GM12878 (cell line): ENCODE results near the gene VAV2. TPM values are rescaled to one million over a fixed set of nuclear protein-coding genes. Genes with fewer than 3 reads are reported as not detected.
A peak's percentile ranks its signal among the peaks of the same experiment; 100 is the strongest.

Experiments used
- BCL3 ChIP-seq: IDR thresholded peaks from 2 replicates; pipeline ENCODE4 v1.6.1; 2011; ENCODE audit warnings: borderline replicate concordance, low read depth, mild to moderate bottlenecking, moderate library complexity, low read length; ENCODE audit not compliant: insufficient read depth, poor library complexity, severe bottlenecking
- BHLHE40 ChIP-seq, 2 experiments: fragments of 450-650 bp in 1 of 2; IDR thresholded peaks; 2 replicates each; pipeline ENCODE4 v1.6.1; 2011 to 2017; ENCODE audit warnings: low read depth in 2 of 2, borderline replicate concordance in 1 of 2, improper control_type of control experiment in 1 of 2, low read length in 1 of 2, mild to moderate bottlenecking in 1 of 2
- CBFB ChIP-seq: IDR thresholded peaks from 2 replicates; pipeline ENCODE4 v1.6.1; 2016; ENCODE audit warnings: antibody characterized with exemption, low read depth
- ESRRA ChIP-seq: IDR thresholded peaks from 2 replicates; pipeline ENCODE4 v1.6.1; 2012; ENCODE audit warnings: mild to moderate bottlenecking, low read length, improper control_type of control experiment
- GABPA ChIP-seq: IDR thresholded peaks from 2 replicates; pipeline ENCODE4 v1.6.1; 2014; ENCODE audit warnings: antibody characterized with exemption, low read depth, mild to moderate bottlenecking, inconsistent platforms
- HDAC6 ChIP-seq: fragments of 200-600 bp; sonication (generic); IDR thresholded peaks from one replicate; pipeline ENCODE4 v1.8.0; 2017; ENCODE audit warnings: antibody characterized with exemption; ENCODE audit not compliant: unreplicated experiment
- HDGF ChIP-seq: fragments of 450-650 bp; IDR thresholded peaks from 2 replicates; pipeline ENCODE4 v1.6.1; 2016; ENCODE audit warnings: antibody characterized with exemption
- IKZF1 ChIP-seq: fragments of 450-650 bp; conservative IDR thresholded peaks from 2 replicates; pipeline ENCODE4 v1.6.1; 2017; ENCODE audit warnings: antibody characterized with exemption, mild to moderate bottlenecking
- IKZF2 ChIP-seq, 2 experiments: fragments of 450-650 bp; IDR thresholded peaks; 2 replicates each; pipeline ENCODE4 v1.6.1; 2017; ENCODE audit warnings: mild to moderate bottlenecking in 2 of 2, moderate library complexity in 2 of 2
- IRF3 ChIP-seq: fragments of 450-650 bp; IDR thresholded peaks from 2 replicates; pipeline ENCODE4 v1.6.1; 2014; ENCODE audit warnings: mild to moderate bottlenecking
- LARP7 ChIP-seq: fragments of 450-650 bp; IDR thresholded peaks from 2 replicates; pipeline ENCODE4 v1.6.1; 2017; ENCODE audit warnings: mild to moderate bottlenecking
- NFYB ChIP-seq: IDR thresholded peaks from 2 replicates; pipeline ENCODE4 v1.6.1; 2011; ENCODE audit warnings: low read depth, mild to moderate bottlenecking, low read length, improper control_type of control experiment, moderate library complexity; ENCODE audit not compliant: insufficient read depth
- NRF1 ChIP-seq: conservative IDR thresholded peaks from 2 replicates; pipeline ENCODE4 v1.6.1; 2011; ENCODE audit warnings: mild to moderate bottlenecking, low read depth, low read length, improper control_type of control experiment
- POLR2A ChIP-seq: IDR thresholded peaks from 2 replicates; pipeline ENCODE4 v1.6.1; 2011; ENCODE audit warnings: low read depth, mild to moderate bottlenecking, low read length
- SP1 ChIP-seq: IDR thresholded peaks from one replicate; pipeline ENCODE4 v1.6.1; 2011; ENCODE audit warnings: low read depth, low read length
- TBL1XR1 ChIP-seq: IDR thresholded peaks from 2 replicates; pipeline ENCODE4 v1.6.1; 2012; ENCODE audit warnings: low read depth, low read length, improper control_type of control experiment
- USF1 ChIP-seq: IDR thresholded peaks from 2 replicates; pipeline ENCODE4 v1.6.1; 2011; ENCODE audit warnings: borderline replicate concordance, low read depth, mild to moderate bottlenecking, moderate library complexity, mixed read lengths, low read length; ENCODE audit not compliant: insufficient read depth; ENCODE audit errors: extremely low read length
- ZNF217 ChIP-seq: fragments of 450-650 bp; IDR thresholded peaks from 2 replicates; pipeline ENCODE4 v1.6.1; 2017; ENCODE audit warnings: antibody characterized with exemption, mild to moderate bottlenecking
- polyA plus RNA-seq, 11 experiments: library from polyadenylated mRNA; depleted of rRNA in 4 of 11; unstranded in 6 of 11; stranded (reverse) in 5 of 11; fragments of >200 nt; fragmentation: Nextera tagmentation in 4 of 11; fragmentation: Illumina TruSeq in 1 of 11; extraction: Ambion mirVana in 4 of 11; extraction: Trizol in 1 of 11; gene quantifications; 1 replicate in 1 of 11; 2 replicates in 10 of 11; pipeline versions ENCODE4 v1.2.1 to v1.2.3, GENCODE V29; 2011 to 2016; ENCODE audit warnings: inconsistent platforms in 2 of 11, missing spikeins in 2 of 11, low read depth in 1 of 11
- total RNA-seq, 4 experiments: library from RNA; depleted of rRNA in 3 of 4; stranded (reverse); fragments of >200 nt in 3 of 4; fragmentation: Illumina TruSeq in 1 of 4; extraction: Trizol in 1 of 4; gene quantifications; 2 replicates each; pipeline versions ENCODE4 v1.2.1 to v1.2.3, GENCODE V29; 2013 to 2021
- TF ChIP-seq, protein P1 (sequence below): fragments of 450-650 bp; IDR thresholded peaks from 2 replicates; pipeline ENCODE4 v1.6.1; 2018; ENCODE audit warnings: mild to moderate bottlenecking, low read depth, moderate library complexity; ENCODE audit not compliant: partially characterized antibody
- TF ChIP-seq, protein P2 (sequence below): fragments of 450-650 bp; IDR thresholded peaks from 2 replicates; pipeline ENCODE4 v1.6.1; 2016; ENCODE audit warnings: mild to moderate bottlenecking, moderate library complexity, borderline replicate concordance

Gene VAV2
- total and polyA plus RNA-seq, 10 of the 15 experiments (the other 5 are each of a cell fraction or from before 2014, with no cell fraction given): 0.13 to 43.9 (median 16.9) TPM

GRCh38 chr9:133822430-133823065 is 169.6 kb downstream of the VAV2 start (continued):
- TF ChIP-seq IKZF1: peak; percentile 35; the same call in 1 of the 2 replicates
- TF ChIP-seq, protein P1, sequence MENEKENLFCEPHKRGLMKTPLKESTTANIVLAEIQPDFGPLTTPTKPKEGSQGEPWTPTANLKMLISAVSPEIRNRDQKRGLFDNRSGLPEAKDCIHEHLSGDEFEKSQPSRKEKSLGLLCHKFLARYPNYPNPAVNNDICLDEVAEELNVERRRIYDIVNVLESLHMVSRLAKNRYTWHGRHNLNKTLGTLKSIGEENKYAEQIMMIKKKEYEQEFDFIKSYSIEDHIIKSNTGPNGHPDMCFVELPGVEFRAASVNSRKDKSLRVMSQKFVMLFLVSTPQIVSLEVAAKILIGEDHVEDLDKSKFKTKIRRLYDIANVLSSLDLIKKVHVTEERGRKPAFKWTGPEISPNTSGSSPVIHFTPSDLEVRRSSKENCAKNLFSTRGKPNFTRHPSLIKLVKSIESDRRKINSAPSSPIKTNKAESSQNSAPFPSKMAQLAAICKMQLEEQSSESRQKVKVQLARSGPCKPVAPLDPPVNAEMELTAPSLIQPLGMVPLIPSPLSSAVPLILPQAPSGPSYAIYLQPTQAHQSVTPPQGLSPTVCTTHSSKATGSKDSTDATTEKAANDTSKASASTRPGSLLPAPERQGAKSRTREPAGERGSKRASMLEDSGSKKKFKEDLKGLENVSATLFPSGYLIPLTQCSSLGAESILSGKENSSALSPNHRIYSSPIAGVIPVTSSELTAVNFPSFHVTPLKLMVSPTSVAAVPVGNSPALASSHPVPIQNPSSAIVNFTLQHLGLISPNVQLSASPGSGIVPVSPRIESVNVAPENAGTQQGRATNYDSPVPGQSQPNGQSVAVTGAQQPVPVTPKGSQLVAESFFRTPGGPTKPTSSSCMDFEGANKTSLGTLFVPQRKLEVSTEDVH: no peak
- no peak for TF ChIP-seq BCL3
- 0 out of 2 replicates have a peak, but pooled peaks have one; percentile 79 for TF ChIP-seq ESRRA
- peak; percentile 29 to 31; a peak in 2 of 4 replicates for TF ChIP-seq BHLHE40 (IDR thresholded peaks at IDR 0.05; ENCODE audit: borderline replicate concordance in 1 of 2, low read depth in 2 of 2, low read length in 1 of 2)
- no peak for TF ChIP-seq NRF1
- TF ChIP-seq HDGF: peak; percentile 66; the same call in 1 of the 2 replicates
- TF ChIP-seq LARP7: 0 out of 2 replicates have a peak, but pooled peaks have one; percentile 56
- TF ChIP-seq USF1: no peak
- TF ChIP-seq POLR2A: 0 out of 2 replicates have a peak, but pooled peaks have one; percentile 17
- peak; percentile 58; the same call in 1 of the 2 replicates for TF ChIP-seq CBFB
- no peak for TF ChIP-seq GABPA
- no peak for TF ChIP-seq SP1
- no peak for TF ChIP-seq HDAC6
- no peak for TF ChIP-seq NFYB
- TF ChIP-seq, protein P2, sequence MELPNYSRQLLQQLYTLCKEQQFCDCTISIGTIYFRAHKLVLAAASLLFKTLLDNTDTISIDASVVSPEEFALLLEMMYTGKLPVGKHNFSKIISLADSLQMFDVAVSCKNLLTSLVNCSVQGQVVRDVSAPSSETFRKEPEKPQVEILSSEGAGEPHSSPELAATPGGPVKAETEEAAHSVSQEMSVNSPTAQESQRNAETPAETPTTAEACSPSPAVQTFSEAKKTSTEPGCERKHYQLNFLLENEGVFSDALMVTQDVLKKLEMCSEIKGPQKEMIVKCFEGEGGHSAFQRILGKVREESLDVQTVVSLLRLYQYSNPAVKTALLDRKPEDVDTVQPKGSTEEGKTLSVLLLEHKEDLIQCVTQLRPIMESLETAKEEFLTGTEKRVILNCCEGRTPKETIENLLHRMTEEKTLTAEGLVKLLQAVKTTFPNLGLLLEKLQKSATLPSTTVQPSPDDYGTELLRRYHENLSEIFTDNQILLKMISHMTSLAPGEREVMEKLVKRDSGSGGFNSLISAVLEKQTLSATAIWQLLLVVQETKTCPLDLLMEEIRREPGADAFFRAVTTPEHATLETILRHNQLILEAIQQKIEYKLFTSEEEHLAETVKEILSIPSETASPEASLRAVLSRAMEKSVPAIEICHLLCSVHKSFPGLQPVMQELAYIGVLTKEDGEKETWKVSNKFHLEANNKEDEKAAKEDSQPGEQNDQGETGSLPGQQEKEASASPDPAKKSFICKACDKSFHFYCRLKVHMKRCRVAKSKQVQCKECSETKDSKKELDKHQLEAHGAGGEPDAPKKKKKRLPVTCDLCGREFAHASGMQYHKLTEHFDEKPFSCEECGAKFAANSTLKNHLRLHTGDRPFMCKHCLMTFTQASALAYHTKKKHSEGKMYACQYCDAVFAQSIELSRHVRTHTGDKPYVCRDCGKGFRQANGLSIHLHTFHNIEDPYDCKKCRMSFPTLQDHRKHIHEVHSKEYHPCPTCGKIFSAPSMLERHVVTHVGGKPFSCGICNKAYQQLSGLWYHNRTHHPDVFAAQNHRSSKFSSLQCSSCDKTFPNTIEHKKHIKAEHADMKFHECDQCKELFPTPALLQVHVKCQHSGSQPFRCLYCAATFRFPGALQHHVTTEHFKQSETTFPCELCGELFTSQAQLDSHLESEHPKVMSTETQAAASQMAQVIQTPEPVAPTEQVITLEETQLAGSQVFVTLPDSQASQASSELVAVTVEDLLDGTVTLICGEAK: no peak
- TF ChIP-seq IRF3: no peak
- TF ChIP-seq IKZF2 (IDR thresholded peaks at IDR 0.05): peak; percentile 39 to 40; a peak in 3 of 4 replicates
- TF ChIP-seq ZNF217: peak; percentile 97
- TF ChIP-seq TBL1XR1: no peak
